ENCODE data around the gene USP3. TPM values are rescaled to one million over a fixed set of nuclear protein-coding genes. Genes with fewer than 3 reads are reported as not detected.

Gene USP3
- total RNA-seq, 1 donor from 2014 or later = 46.3 TPM

Other genes starting within 250 kb of the USP3 start
- gene APH1B, start 227.0 kb upstream of the USP3 start, total RNA-seq = 10.2 and 12.1 TPM in 2 replicates
- 2.9 and 4.3 TPM in 2 replicates for gene CA12, start 122.7 kb upstream of the USP3 start, total RNA-seq
- gene FBXL22, start 92.8 kb downstream of the USP3 start, total RNA-seq = 0.21 and 0.27 TPM in 2 replicates